HepG2 (cell line): ENCODE measurements around the gene FGF21. TPM values are rescaled to one million over a fixed set of nuclear protein-coding genes. Genes with fewer than 3 reads are reported as not detected.

Experiments
- ATAD3A ChIP-seq: sonication (generic); formaldehyde crosslinking; IDR thresholded peaks from 2 replicates; pipeline ENCODE4 v1.4.0; 2020; ENCODE audit warnings: missing genetic modification reagents
- ATM ChIP-seq: fragments of 450-650 bp; IDR thresholded peaks from 2 replicates; pipeline ENCODE4 v1.7.1; 2017; ENCODE audit warnings: mild to moderate bottlenecking, borderline replicate concordance
- CREB3 ChIP-seq: sonication (generic); formaldehyde crosslinking; IDR thresholded peaks from 2 replicates; pipeline ENCODE4 v1.5.0; 2020; ENCODE audit warnings: missing genetic modification reagents
- HES4 ChIP-seq: sonication (generic); formaldehyde crosslinking; IDR thresholded peaks from 2 replicates; pipeline ENCODE4 v1.9.0; 2021; ENCODE audit warnings: mild to moderate bottlenecking, missing genetic modification reagents, borderline replicate concordance
- HHEX ChIP-seq: IDR thresholded peaks from 2 replicates; pipeline ENCODE4 v1.6.1; 2016; ENCODE audit warnings: control low read depth
- HNF1A ChIP-seq, 2 experiments: sonication (generic) in 1 of 2; formaldehyde crosslinking in 1 of 2; IDR thresholded peaks; 2 replicates each; pipeline versions ENCODE4 v1.4.0 to v1.6.1; 2016 to 2020; ENCODE audit warnings: borderline replicate concordance in 1 of 2, low read depth in 1 of 2, mild to moderate bottlenecking in 1 of 2, missing genetic modification reagents in 1 of 2
- KAT8 ChIP-seq: IDR thresholded peaks from 2 replicates; pipeline ENCODE4 v1.6.1; 2016; ENCODE audit warnings: missing genetic modification reagents, missing compliant biosample characterization
- MAF1 ChIP-seq: sonication (generic); formaldehyde crosslinking; IDR thresholded peaks from 2 replicates; pipeline ENCODE4 v1.5.0; 2020; ENCODE audit warnings: missing genetic modification reagents, borderline replicate concordance
- PHB2 ChIP-seq: fragments of 450-650 bp; IDR thresholded peaks from 2 replicates; pipeline ENCODE4 v1.6.1; 2018; ENCODE audit not compliant: partially characterized antibody
- RFX3 ChIP-seq: IDR thresholded peaks from 2 replicates; pipeline ENCODE4 v1.6.1; 2016; ENCODE audit warnings: missing biosample characterization, missing genetic modification reagents
- SNAPC2 ChIP-seq: sonication (generic); formaldehyde crosslinking; IDR thresholded peaks from 2 replicates; pipeline ENCODE4 v1.8.1; 2022; ENCODE audit warnings: mild to moderate bottlenecking, missing genetic modification reagents
- SSRP1 ChIP-seq: IDR thresholded peaks from 2 replicates; pipeline ENCODE4 v1.6.1; 2016; ENCODE audit warnings: control low read depth
- STAT5B ChIP-seq: sonication (generic); formaldehyde crosslinking; IDR thresholded peaks from 2 replicates; pipeline ENCODE4 v1.4.0; 2020; ENCODE audit warnings: missing genetic modification reagents
- TERF1 ChIP-seq: sonication (generic); formaldehyde crosslinking; IDR thresholded peaks from 2 replicates; pipeline ENCODE4 v1.8.0; 2022; ENCODE audit warnings: mild to moderate bottlenecking, missing genetic modification reagents, moderate library complexity
- TSC22D2 ChIP-seq: sonication (generic); formaldehyde crosslinking; IDR thresholded peaks from 2 replicates; pipeline ENCODE4 v1.5.1; 2020; ENCODE audit warnings: missing genetic modification reagents, mild to moderate bottlenecking, borderline replicate concordance
- ZBTB49 ChIP-seq: sonication (generic); formaldehyde crosslinking; IDR thresholded peaks from 2 replicates; pipeline ENCODE4 v1.4.0; 2020; ENCODE audit warnings: missing genetic modification reagents, borderline replicate concordance
- ZFP36L2 ChIP-seq: sonication (generic); formaldehyde crosslinking; IDR thresholded peaks from 2 replicates; pipeline ENCODE4 v1.4.0; 2020; ENCODE audit warnings: missing genetic modification reagents
- ZKSCAN8 ChIP-seq: IDR thresholded peaks from 2 replicates; pipeline ENCODE4 v1.6.1; 2016; ENCODE audit warnings: borderline replicate concordance, missing genetic modification reagents, missing compliant biosample characterization
- ZNF275 ChIP-seq: sonication (generic); formaldehyde crosslinking; IDR thresholded peaks from 2 replicates; pipeline ENCODE4 v1.8.0; 2022; ENCODE audit warnings: missing genetic modification reagents, mild to moderate bottlenecking, inconsistent platforms, borderline replicate concordance
- ZNF570 ChIP-seq: sonication (generic); formaldehyde crosslinking; IDR thresholded peaks from 2 replicates; pipeline ENCODE4 v1.4.0; 2020; ENCODE audit warnings: mild to moderate bottlenecking, missing genetic modification reagents, borderline replicate concordance
- ZNF766 ChIP-seq: sonication (generic); formaldehyde crosslinking; IDR thresholded peaks from 2 replicates; pipeline ENCODE4 v1.5.0; 2020; ENCODE audit warnings: missing genetic modification reagents, borderline replicate concordance
- polyA plus RNA-seq, 8 experiments: library from polyadenylated mRNA; depleted of rRNA in 3 of 8; stranded (reverse) in 7 of 8; unstranded in 1 of 8; fragments of >200 nt; fragmentation: Illumina TruSeq in 4 of 8; extraction: Trizol in 4 of 8; gene quantifications; 2 replicates each; pipeline versions ENCODE4 v1.2.1 to v1.2.3, GENCODE V29; 2011 to 2016; ENCODE audit warnings: low read depth in 4 of 8, missing spikeins in 1 of 8, mixed read lengths in 1 of 8; ENCODE audit not compliant: insufficient read depth in 1 of 8
- total RNA-seq, 5 experiments: library from RNA; depleted of rRNA; stranded (reverse); fragments of >200 nt; fragmentation: Illumina TruSeq; extraction: Trizol; gene quantifications; 2 replicates each; pipeline ENCODE4 v1.2.3, GENCODE V29; 2016; ENCODE audit warnings: low read depth in 1 of 5

Gene FGF21
- total and polyA plus RNA-seq, 2 of the 13 experiments (the other 11 are each of a cell fraction or from before 2014, with no cell fraction given): 0.17 TPM; not detected in 1

GRCh38 chr19:48795055-48795684 is 39.8 kb downstream of the FGF21 start (continued):
- TF ChIP-seq HNF1A (IDR thresholded peaks at IDR 0.05; ENCODE audit: low read depth) (no peak), HNF1A (CRISPR knock-in tag; IDR thresholded peaks at IDR 0.05; ENCODE audit: borderline replicate concordance) (no peak), ZBTB49 (CRISPR knock-in tag) (no peak), RFX3 (CRISPR knock-in tag) (no peak), HES4 (CRISPR knock-in tag) (no peak), ZNF275 (no peak), ATAD3A (CRISPR knock-in tag) (no peak), ZNF570 (CRISPR knock-in tag) (no peak), HHEX (CRISPR knock-in tag) (no peak), CREB3 (CRISPR knock-in tag) (no peak), MAF1 (CRISPR knock-in tag) (no peak), PHB2 (no peak), TSC22D2 (CRISPR knock-in tag) (no peak), KAT8 (CRISPR knock-in tag) (peak; percentile 70), ATM (no peak), TERF1 (CRISPR knock-in tag) (no peak), STAT5B (no peak), ZKSCAN8 (CRISPR knock-in tag) (no peak; the same call in 1 of the 2 replicates), ZFP36L2 (CRISPR knock-in tag) (no peak; the same call in 1 of the 2 replicates), ZNF766 (no peak), SNAPC2 (CRISPR knock-in tag) (no peak), SSRP1 (CRISPR knock-in tag) (no peak)
